HL-60 (cell line): ENCODE measurements around the gene KRT3.

Experiments used
- DNase-seq, 2 experiments: peaks; one replicate each; pipeline ENCODE4 v3.0.0-alpha.2; 2010 to 2020; ENCODE audit warnings: low read depth in 1 of 2, low spot score in 1 of 2
- H3K27ac ChIP-seq: fragments of 250-450 bp; sonication (Bioruptor Pico); replicated peaks from 2 replicates; pipeline ENCODE4 v1.5.1; 2020; ENCODE audit warnings: mild to moderate bottlenecking, moderate library complexity
- H3K27me3 ChIP-seq: fragments of 250-450 bp; sonication (Bioruptor Pico); 2 replicates; pipeline ENCODE4 v1.5.1; 2021; ENCODE audit warnings: mild to moderate bottlenecking, moderate library complexity; ENCODE audit not compliant: insufficient read depth, poor library complexity, severe bottlenecking
- H3K4me3 ChIP-seq: replicated peaks from 2 replicates; pipeline ENCODE4 v1.5.1; 2011; ENCODE audit warnings: mild to moderate bottlenecking, control low read depth, low read length; ENCODE audit not compliant: insufficient read depth
- CTCF ChIP-seq: IDR thresholded peaks from one replicate; pipeline ENCODE4 v1.5.1; 2011; ENCODE audit warnings: low read length, control low read depth, inconsistent platforms; ENCODE audit not compliant: insufficient read depth
- GABPA ChIP-seq: IDR thresholded peaks from 2 replicates; pipeline ENCODE4 v1.6.1; 2012; ENCODE audit warnings: low read depth
- POLR2AphosphoS5 ChIP-seq: IDR thresholded peaks from 2 replicates; pipeline ENCODE4 v1.6.1; 2012; ENCODE audit warnings: low read depth
- REST ChIP-seq: IDR thresholded peaks from 2 replicates; pipeline ENCODE4 v1.6.1; 2012; ENCODE audit warnings: low read depth; ENCODE audit not compliant: insufficient replicate concordance
- SPI1 ChIP-seq: IDR thresholded peaks from 2 replicates; pipeline ENCODE4 v1.6.1; 2012; ENCODE audit warnings: low read depth, mild to moderate bottlenecking, borderline replicate concordance

KRT3 gene

GRCh38 chr12:52739963-52740362 is 56.0 kb downstream of the KRT3 start:
- no peak for DNase-seq
- Histone ChIP-seq H3K27ac (no peak overlapping the region), H3K4me3 (no peak overlapping the region), H3K27me3 (no peaks in the 10 kb centered on the region)
- TF ChIP-seq REST: no peak
- no peak for TF ChIP-seq SPI1
- no peak for TF ChIP-seq GABPA
- TF ChIP-seq POLR2AphosphoS5: no peak
- TF ChIP-seq CTCF: no peak
